NCI-H1694 (cell line): ENCODE data around the gene RGL3.
"Not testable (repeated sequence)": the region's sequence is repeated elsewhere in the genome, so short reads cannot be mapped to it uniquely, and the experiment has no call there.

Source experiments
- DNase-seq: peaks from one replicate; lab custom pipeline; 2025; lab: John Stamatoyannopoulos, UW

RGL3 gene

DNA sequence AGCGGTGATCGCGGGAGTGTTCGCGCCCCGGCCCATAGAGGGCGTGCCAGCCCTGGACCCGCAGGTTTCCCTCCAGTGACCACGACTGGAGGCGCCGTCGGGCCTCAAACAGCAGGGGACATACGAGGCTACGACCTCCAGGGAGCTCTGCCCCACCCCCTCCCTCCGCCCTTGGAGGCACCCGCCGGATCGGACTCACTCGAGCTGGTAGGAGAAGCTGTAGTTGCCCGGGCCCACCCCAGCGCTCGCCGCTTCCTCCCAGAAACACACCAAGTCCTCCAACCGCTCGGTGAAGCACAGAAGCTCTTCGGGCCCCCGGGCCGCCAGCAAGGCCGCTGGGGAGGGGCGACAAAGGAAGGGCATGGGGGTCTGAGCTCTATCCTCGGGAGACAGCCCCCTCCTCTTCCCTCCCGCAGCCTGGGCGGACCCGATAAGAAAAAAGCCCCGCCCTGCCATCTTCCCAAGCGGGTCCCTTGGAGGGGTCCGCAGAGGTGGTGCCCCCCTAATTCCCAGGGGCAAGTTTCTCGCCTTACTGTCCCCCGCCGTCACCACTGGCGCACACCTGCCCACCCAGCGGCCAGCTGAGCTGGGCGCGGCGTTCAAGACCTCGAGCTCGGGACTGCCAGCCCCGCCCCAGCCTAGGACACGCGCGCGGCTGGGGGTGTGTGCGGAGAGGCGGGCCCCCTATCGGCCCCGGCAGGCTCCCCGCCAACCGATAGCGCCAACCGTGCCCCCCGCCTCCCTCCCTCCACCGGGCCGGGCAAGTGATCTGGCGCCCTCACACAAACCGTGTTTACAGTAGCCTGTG is 36.0 kb downstream of the RGL3 start:
- DNase-seq: no peak

DNA sequence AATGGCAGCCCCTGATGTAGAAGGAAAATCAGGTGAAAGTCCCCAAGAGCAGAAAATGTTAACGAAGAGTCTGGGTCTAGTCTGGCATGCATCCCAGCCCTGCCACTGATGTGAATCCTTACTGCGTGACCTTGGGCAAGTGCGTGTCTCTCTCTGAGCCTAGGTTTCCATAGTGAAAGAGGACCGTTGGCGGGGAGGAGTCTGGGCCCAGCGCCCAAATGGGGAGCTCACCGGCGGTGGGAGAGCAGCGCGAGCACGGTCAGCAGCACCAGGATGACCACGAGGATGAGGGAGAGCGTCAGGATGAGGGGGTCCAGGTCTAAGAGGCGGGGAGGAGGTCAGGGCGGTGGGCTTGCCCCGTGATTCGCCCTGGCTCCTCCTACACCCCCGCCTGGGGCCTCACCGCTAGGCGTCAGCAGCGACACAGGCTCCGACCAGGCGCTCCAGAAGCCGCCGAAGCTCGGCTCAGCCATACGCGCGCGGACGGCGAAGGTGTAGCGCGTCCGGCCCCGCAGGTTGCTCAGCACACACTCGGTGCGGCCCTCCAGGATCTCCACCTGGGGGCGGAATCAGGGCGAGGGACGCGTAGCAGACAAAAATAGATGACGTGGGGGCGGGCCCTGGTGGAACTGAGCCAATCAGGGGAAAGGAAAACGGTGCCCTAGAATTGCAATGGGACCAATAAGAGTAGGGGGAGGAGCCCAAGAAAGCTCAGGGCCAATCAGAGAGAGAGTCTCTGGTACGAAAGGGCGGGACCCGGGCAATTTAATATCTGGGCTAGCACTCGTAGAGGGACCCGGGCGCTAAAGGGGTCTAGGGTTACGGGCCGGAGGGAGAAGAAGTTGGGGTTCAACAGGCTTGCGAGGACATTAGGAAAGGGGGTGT is 38.2 kb downstream of the RGL3 start:
- DNase-seq: no peak

DNA sequence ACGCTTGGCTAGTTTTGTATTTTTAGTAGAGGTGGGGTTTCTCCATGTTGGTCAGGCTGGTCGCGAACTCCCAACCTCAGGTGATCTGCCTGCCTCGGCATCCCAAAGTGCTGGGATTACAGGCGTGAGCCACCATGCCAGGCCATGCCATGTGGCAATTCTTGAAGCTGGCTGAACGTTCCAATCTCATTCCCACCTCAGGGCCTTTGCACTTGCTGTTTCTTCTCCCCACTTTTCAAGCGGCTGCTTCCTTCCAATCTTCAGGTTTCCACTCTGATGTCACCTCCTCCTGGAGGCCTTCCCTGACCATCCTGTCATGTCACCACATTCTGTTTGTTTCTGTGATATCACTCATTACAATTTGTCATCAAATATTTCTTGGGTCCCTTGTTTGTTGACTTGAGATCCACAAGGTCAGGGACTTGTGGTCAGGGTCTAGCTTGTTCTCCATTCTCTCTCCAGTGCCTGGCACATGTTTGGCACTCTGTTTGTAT is 39.2 kb downstream of the RGL3 start:
- no peak for DNase-seq

DNA sequence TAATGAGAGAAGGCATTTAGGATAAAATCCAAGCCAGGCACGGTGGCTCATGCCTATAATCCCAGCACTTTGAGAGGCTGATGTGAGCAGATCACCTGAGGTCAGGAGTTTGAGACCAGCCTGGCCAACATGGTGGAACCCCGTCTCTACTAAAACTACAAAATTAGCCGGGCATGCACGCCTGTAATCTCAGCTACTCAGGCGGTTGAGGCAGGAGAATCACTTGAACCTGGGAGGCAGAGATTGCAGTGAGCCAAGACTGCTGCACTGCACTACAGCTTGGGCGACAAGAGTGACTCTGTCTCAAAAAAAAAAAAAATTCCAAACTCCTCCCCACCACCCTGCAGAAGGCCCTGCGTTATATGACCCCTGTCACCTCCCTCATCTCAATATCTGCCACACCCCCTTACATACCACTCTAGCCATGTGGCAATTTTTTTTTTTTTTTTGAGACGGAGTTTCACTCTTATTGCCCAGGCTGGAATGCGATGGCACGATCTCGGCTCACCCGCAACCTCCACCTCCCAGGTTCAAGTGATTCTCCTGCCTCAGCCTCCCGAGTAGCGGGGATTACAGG is 39.8 kb downstream of the RGL3 start:
- DNase-seq: not testable (repeated sequence)

DNA sequence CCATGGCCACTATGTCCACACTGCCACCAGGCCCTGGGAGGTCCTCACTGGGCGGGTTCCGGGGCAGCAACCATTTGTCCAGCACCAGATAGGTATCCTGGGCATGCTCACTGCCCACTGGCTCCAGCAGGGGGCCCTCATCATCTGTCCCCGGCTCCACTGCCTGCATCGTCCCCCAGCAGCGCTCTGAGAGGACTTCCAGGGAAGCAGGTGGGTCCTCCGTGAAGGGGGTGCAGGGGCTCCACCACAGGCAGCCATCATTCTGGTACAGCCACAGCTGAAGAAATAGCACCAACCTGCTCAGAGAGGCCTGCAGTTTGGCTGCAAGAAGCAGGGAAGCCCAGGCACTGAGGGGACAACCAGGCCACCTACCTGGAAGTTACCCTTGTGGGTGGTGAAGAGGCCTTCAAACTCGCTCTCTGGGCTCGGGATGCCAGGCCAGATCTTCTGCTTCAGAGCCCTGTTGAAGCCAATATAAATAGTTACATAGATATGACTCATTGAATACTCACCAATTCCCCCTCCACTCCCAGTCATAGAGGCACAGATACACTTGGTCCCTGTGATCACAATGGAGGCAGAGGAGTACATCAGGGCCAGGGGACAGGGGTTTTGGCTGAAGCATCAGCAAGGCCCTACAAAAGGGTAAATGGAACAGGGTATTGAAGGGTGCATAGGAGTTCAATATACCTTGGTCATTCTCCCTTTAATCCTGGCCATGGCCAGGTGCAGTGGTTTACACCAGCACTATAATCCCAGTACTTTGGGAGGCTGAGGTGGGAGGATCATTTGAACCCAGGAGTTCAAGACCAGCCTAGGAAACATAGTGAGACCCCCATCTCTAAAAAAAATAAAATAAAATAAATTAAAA is 40.6 kb downstream of the RGL3 start:
- no peak for DNase-seq

DNA sequence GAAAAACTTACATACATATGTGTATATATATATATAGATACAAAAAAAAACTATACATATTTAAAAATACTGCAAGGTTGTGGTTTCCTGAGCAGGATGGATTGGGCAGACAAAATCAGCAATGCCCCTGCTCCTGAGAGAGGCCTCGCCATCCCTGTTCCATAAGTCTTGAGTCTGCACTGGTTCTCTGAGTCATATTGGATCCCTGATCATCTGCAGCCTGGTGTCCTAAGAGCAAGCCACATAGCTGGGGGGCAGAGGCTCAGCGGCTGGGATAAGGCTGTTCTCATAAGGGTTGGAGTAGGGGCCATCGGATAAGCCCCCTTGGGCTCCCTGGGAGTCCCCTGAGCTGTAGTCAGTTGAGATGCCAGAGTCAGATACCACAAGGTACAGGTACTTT is 41.4 kb downstream of the RGL3 start:
- DNase-seq: no peak

DNA sequence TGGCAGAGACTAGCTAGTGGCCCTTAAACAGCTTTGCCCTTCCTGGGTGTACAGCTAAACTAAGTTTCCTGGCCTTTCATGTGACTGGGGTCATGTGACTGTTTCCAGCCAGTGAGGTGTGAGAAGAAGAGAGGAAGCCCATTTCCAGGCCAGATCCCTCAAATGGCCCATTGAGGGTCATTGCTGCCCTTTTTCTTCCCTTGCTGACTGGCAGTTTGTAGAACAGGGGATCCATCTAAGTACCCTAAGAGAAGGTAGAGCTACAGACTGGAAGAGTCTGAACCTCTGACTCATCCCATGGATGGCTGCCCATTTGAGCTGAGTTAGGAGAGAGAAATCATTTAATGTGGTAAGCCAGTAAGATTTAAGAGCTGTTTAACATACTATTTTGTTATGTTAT is 41.9 kb downstream of the RGL3 start:
- no peak for DNase-seq

DNA sequence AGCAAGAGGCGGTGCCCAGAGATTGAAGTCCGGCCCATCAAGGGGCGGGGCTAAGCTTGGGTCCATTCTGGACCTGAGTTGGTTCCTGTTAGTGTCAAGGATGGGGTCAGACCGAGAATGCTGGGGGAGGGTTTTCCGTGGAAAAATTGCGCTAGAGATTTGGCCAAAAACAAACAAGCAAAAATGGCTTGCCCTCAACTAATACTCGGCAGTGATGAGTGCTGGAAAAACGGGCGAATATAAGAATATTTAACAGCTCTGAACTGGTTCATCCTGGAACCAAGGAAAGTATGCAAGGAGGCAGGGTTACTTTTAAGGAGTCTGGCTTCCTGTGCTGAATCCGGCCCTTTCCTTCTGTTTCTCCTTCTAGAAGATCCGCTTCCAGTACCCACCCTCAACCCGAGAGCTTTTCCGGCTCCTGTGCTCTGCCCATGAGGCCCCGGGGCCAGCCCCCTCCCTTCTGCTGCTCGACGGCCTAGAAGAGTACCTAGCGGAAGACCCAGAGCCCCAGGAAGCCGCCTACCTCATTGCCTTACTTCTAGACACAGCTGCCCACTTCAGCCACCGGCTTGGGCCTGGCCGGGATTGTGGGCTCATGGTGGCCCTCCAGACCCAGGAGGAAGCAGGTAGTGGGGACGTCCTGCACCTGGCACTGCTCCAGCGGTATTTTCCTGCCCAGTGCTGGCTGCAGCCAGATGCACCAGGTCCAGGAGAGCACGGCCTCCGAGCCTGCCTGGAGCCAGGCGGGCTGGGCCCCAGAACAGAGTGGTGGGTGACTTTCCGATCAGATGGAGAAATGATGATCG is 43.8 kb downstream of the RGL3 start:
- peak; percentile 23 for DNase-seq

DNA sequence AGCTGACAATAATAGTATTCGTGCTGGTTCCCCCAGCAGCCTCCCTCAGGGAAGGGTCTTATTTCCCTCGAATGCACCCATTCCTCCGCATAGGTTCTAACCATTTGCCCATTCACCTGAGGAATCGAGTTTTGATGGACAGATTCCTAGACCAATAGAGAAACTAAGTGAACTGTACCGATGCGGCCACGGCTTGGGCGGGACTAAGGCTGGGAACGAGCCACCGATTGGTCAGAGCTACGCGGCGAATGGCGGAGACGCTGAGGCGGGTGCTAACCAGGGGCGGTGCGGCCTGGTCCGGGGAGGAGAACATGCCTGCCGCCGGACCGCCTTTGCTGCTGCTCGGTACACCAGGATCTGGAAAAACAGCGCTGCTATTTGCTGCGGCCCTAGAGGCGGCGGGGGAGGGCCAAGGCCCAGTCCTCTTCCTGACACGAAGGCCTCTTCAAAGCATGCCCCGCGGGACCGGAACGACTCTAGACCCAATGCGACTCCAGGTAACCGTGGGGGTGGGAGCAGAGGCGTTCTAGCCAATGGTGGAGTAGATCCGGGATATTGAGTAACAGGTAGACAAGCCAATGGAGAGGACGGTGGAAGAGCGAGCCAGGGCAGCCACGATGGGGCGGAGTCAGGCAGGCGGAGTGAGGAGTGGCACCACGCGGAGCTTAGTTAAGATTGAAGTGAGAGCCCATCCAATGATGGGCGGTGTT is 44.5 kb downstream of the RGL3 start, which contains the start of gene SWSAP1:
TSS of gene SWSAP1 (plus strand) at position 234 of the 710 bp plus-strand sequence. CDS start at position 249, 15 bp downstream.
- peak; percentile 97 for DNase-seq

DNA sequence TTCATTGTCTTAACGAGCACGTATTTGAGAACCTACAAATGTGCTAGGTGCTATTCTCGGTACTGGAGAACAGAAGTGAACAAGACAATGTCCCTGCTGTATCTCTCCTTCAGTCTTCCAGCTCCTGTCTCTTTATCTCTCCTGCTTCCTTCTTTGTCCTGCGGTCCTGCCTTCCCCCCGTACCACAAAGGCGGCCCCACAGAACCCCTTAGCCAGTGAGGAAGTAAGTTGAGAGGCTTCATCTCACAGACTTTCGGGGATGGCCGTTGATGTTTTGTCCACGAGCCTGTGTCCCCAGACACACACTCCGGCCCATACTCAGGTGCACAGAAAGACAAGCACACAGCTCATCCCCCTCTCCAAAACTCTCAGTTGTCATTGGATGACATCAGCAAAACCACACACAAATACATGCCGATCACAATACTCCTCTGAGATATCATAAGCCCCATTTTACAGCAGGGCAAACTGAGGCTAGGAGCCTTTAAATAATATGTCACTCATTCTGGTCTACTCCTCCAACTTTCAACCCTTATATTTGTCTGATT is 45.2 kb downstream of the RGL3 start:
- DNase-seq: no peak

DNA sequence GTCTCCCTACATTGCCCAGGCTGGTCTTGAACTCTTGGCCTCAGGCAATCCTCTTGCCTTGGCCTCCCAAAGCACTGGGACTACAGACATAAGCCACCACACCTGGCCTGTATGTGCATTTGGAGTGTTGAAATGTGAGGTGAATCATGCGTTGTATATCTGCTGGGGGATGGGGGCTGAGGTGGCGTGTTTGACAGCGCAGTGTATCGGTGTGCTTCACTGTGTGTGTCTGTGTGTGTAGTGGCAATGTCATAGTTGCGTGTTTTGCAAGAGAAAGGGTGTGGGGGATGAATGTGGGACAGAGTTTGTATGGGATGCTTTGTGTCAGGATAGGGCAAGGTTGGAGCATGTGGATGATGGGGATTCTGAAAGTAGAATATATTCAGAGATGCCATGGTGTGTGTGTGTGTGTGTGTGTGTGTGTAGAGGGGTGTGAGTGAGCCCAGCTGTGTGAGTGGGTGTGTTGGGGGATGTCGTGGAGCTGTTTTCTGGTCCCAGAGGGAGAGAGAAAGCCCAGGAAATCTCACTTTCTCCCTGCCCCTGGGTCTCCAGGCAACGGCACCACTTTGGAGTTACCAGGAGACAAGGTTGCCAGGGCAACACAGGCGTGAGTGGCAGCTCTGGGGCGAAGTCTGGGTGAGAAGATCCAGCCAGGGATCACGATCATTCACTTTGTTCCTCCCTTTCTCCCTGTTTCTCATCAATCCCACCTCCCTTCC is 45.8 kb downstream of the RGL3 start:
- peak; percentile 28 for DNase-seq

DNA sequence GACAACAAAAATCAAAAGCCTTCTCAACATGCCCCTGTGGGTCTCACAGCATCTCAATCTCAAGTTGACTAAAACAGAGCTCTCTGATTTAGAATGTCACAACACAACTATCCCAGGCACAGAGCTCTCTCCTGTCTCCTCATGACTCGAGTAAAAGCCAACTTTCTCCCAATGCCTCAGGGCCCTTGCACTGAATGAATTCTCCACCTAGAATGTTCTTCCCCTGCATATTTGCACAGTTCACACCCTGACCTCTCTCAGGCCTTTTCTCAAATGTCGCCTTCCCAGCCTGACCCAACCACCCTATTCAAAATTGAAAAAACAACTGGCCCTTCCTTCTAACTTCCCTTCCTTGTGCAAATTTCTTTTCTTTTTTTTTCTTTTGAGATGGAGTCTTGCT is 48.4 kb downstream of the RGL3 start:
- DNase-seq: no peak

DNA sequence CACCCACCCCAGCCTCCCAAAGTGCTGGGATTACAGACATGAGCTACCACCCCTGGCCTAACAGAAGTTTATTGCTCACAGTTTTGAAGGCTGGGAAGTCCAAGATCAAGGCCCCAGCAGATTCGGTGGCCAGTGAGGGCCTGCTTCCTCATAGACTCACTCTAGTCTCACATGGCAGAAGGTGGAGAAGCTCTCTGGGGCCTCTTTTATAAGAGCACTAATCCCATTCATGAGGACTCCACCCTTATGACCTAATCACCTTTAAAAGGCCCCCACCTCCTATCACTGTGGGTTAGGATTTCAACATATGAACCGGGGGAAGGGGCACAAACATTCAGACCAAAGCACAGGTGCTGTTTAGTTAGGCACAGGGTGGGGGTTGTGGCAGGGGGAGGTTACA is 51.6 kb downstream of the RGL3 start:
- no peak for DNase-seq

DNA sequence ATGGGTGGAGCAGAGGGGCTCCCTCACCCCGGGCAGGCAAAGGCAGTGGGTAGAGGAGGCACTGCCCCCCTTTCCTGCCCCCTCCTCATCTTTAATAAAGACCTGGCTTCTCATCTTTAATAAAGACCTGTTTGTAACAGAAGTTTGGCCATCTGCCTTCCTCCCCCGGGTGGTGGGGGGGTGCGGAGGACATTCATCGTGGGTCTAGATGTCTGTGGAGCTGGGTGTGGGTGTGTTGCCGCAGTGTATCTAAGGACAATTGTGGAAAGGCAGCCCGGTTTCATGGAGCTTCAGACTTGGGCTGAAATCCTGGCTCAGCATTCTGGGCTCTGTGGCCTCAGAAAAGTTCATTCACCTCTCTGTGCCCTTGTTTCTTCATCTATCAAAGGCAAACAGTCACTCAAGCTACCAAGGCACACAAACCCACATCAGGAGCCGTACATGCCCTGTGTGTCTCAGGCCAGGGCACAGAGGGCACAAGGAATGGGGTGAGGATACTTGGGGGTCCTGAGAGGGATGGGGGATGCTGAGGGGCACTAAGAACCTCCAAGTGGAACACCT is 53.5 kb downstream of the RGL3 start:
- no peak for DNase-seq

DNA sequence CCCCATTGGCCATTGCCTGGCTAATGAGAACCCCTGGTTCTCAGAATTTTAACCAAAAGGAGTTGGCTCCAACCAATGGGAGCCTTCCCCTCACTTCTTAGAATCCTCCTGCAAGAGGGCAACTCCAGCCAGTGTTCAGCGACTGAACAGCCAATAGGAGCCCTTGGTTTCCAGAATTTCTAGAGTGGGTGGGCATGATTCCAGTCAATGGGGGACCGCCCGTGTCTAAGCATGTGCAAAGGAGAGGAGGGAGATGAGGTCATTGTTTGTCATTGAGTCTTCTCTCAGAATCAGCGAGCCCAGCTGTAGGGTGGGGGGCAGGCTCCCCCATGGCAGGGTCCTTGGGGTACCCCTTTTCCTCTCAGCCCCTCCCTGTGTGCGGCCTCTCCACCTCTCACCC is 54.2 kb downstream of the RGL3 start:
- peak; percentile 13 for DNase-seq

DNA sequence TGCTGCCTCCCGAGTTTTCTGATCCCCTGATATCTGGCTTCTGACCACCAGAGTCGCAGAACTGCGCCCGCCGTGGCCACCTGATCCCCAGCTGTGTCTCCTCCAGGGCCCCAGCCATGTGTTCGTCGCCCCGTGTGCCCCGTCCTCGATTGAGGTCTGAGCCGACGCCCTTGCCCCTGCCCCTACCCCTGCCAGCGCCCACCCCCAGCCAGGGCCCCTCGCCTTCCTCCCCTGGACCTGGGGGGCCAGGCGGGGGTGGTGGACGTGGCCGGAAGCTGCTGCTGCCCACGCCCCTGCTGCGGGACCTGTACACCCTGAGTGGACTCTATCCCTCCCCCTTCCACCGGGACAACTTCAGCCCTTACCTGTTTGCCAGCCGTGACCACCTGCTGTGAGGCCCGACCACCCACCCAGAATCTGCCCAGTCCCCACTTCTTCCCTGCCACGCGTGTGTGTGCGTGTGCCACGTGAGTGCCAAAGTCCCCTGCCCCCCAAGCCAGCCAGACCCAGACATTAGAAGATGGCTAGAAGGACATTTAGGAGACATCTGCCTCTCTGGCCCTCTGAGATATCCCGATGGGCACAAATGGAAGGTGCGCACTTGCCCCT is 54.7 kb downstream of the RGL3 start:
- DNase-seq: no peak

DNA sequence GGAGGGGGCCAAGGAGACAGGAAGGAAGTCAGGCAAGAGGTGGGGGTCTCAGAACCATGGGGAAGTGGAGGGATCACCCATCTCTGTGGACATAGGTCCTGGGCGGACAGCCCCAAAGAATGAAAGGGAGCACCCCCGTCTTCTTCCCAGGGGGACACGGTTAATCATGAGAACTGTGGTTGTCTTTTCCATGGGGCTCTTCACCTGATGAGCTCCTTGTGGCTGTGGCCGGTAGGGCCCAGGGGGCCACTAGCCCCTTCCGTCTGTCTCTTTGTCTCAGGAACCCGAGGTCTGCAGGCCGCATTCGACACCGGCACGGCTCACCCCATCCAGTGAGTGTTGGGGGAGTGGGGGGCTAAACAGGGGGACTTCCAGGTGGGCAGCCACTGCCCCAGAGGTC is 55.2 kb downstream of the RGL3 start:
- no peak for DNase-seq
